ENCODE results near the gene ANKRD40CL.
"Not testable (repeated sequence)": the region's sequence is repeated elsewhere in the genome, so short reads cannot be mapped to it uniquely, and the experiment has no call there.

Gene ANKRD40CL

GRCh38 chr17:50731575-50732460 is 35.5 kb downstream of the ANKRD40CL start:
- peaks cover 43 to 55% of the 10 kb centered on the region in 2 donors for H3K4me1 Mint-ChIP-seq (ENCODE audit: low read depth in 2 of 2)
- peaks cover 21% of the 10 kb centered on the region for H3K36me3 Mint-ChIP-seq (ENCODE audit: insufficient read depth)
- H3K27ac Mint-ChIP-seq, result peak overlapping the region; percentile 75 to 83
- DNase-seq, result peak in 1 of 3 experiments; percentile 9
- H3K4me3 Mint-ChIP-seq, result peak overlapping the region; percentile 40 to 62
- no peaks in the 10 kb centered on the region for H3K27me3 Mint-ChIP-seq
- peak; percentile 64 for ATAC-seq (replicated peaks)
- no peaks in the 10 kb centered on the region for H3K9me3 Mint-ChIP-seq

DNA sequence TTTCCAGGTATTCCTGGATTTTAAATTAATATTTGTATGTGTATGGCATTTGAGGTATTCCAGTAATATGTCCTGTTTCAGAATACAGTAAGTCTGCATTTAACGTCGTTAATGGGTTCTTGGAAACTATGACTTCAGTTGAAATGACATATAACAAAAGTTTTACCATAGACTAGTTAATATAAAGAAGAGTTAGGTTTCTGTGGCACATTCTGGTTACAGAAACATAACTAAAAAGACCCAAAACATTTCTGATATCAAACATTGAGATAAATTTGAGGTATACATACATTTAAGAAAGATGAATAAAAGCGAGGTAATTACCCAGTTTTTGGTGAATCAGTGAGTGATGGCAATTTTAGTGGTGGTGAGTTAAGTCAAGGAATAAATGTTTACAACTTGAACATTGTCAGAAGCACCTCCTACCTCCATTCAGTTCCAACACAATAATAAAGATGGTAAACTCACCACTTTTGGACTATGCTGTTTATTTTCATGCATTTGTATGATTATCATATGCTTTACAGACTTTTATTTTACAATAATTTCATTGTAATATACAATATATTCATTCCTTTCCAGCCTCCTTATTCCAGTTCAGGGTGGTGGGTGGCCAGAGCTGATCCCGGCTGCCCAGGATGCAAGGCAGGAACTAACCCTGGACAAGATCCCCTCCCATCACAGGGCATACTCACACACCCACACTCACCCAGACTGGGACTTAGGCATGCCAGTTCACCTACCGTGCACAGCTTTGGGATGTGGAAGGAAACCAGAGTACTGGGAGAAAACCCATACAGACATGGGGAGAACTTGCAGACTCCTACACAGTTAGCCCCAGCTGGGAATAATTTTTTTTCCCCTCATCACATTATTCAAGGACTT is 38.2 kb downstream of the ANKRD40CL start:
- no peak for DNase-seq
- Mint-ChIP-seq H3K4me1 (ENCODE audit: low read depth in 2 of 2) (peaks cover 44 to 50% of the 10 kb centered on the region in 2 donors), H3K27ac (no peak overlapping the region), H3K27me3 (no peaks in the 10 kb centered on the region), H3K9me3 (no peaks in the 10 kb centered on the region), H3K4me3 (peak overlapping the region; percentile 53 to 58), H3K36me3 (ENCODE audit: insufficient read depth) (peaks cover 26% of the 10 kb centered on the region)
- ATAC-seq (replicated peaks), result no peak

DNA sequence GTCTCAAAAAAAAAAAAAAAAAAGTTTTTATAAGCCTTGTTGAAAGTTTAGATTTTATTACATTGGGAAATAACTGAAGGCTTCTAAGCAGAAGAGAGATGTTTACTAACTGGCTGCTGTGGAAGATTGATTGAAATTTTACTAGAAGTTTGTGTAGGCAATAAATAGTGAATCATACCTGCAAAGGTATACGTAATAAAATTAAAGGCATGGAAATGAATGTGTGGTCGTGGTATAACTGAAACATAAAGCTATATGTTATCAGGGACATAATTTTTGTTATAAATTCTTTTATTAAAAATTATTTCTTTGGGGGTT is 39.2 kb downstream of the ANKRD40CL start:
- H3K27me3 Mint-ChIP-seq, result no peaks in the 10 kb centered on the region
- H3K27ac Mint-ChIP-seq, result peak overlapping the region in 1 of 2 donors; percentile 73
- peaks cover 29% of the 10 kb centered on the region for H3K36me3 Mint-ChIP-seq (ENCODE audit: insufficient read depth)
- no peaks in the 10 kb centered on the region for H3K9me3 Mint-ChIP-seq
- DNase-seq, result no peak
- H3K4me1 Mint-ChIP-seq (ENCODE audit: low read depth in 2 of 2), result peaks cover 42 to 50% of the 10 kb centered on the region in 2 donors
- no peak for ATAC-seq (replicated peaks)
- H3K4me3 Mint-ChIP-seq, result peak overlapping the region; percentile 53 to 56

GRCh38 chr17:50725769-50726655 is 41.3 kb downstream of the ANKRD40CL start:
- Mint-ChIP-seq H3K9me3 (no peaks in the 10 kb centered on the region), H3K27ac (peak overlapping the region in 1 of 2 donors; percentile 73), H3K27me3 (no peaks in the 10 kb centered on the region), H3K4me3 (peak overlapping the region; percentile 50), H3K36me3 (ENCODE audit: insufficient read depth) (peaks cover 31% of the 10 kb centered on the region), H3K4me1 (ENCODE audit: low read depth in 2 of 2) (peaks cover 43 to 47% of the 10 kb centered on the region in 2 donors)
- no peak for ATAC-seq (replicated peaks)
- DNase-seq, result no peak

DNA sequence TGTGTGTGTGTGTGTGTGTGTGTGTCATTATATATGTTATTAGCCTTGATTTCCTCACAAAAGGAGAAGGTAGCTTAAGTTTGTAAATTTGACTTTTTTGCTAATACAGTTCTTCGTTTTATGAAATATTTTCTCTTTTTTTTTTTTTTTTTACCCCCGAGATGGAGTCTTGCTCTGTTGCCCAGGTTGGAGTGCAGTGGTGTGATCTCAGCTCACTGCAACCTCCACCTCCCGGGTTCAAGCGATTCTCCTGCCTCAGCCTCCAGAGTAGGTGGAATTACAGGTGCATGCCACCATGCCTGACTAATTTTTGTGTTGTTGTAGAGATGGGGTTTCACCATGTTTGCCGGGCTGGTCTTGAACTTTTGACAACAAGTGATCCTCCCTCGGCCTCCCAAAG is 42.7 kb downstream of the ANKRD40CL start:
- H3K4me1 Mint-ChIP-seq (ENCODE audit: low read depth in 2 of 2), result peaks cover 42 to 58% of the 10 kb centered on the region in 2 donors
- peak overlapping the region; percentile 23 to 59 for H3K4me3 Mint-ChIP-seq
- H3K36me3 Mint-ChIP-seq (ENCODE audit: insufficient read depth), result peaks cover 35% of the 10 kb centered on the region
- not testable (repeated sequence) for H3K27me3 Mint-ChIP-seq; H3K27ac Mint-ChIP-seq; ATAC-seq (replicated peaks); DNase-seq; H3K9me3 Mint-ChIP-seq

- DNase-seq (no peak), ATAC-seq (replicated peaks) (no peak)
- no peaks in the 10 kb centered on the region for H3K9me3 Mint-ChIP-seq
- H3K4me1 Mint-ChIP-seq (ENCODE audit: low read depth in 2 of 2), result peaks cover 40 to 46% of the 10 kb centered on the region in 2 donors
- no peaks in the 10 kb centered on the region for H3K27me3 Mint-ChIP-seq
- peak overlapping the region in 1 of 2 donors; percentile 16 for H3K27ac Mint-ChIP-seq
- H3K36me3 Mint-ChIP-seq (ENCODE audit: insufficient read depth), result peaks cover 48% of the 10 kb centered on the region
- H3K4me3 Mint-ChIP-seq, result peak overlapping the region; percentile 96 to 98
Observed at GRCh38 chr17:50722746-50723145, 44.6 kb downstream of the ANKRD40CL start.

- no peak for DNase-seq
- Mint-ChIP-seq H3K27me3 (no peaks in the 10 kb centered on the region), H3K4me3 (peak overlapping the region; percentile 96 to 98), H3K36me3 (ENCODE audit: insufficient read depth) (peaks cover 41% of the 10 kb centered on the region), H3K4me1 (ENCODE audit: low read depth in 2 of 2) (peaks cover 32% of the 10 kb centered on the region in 2 donors), H3K27ac (peak overlapping the region; percentile 97), H3K9me3 (no peaks in the 10 kb centered on the region)
- peak; percentile 12 for ATAC-seq (replicated peaks)
Observed at GRCh38 chr17:50721194-50722010, 45.9 kb downstream of the ANKRD40CL start.

DNA sequence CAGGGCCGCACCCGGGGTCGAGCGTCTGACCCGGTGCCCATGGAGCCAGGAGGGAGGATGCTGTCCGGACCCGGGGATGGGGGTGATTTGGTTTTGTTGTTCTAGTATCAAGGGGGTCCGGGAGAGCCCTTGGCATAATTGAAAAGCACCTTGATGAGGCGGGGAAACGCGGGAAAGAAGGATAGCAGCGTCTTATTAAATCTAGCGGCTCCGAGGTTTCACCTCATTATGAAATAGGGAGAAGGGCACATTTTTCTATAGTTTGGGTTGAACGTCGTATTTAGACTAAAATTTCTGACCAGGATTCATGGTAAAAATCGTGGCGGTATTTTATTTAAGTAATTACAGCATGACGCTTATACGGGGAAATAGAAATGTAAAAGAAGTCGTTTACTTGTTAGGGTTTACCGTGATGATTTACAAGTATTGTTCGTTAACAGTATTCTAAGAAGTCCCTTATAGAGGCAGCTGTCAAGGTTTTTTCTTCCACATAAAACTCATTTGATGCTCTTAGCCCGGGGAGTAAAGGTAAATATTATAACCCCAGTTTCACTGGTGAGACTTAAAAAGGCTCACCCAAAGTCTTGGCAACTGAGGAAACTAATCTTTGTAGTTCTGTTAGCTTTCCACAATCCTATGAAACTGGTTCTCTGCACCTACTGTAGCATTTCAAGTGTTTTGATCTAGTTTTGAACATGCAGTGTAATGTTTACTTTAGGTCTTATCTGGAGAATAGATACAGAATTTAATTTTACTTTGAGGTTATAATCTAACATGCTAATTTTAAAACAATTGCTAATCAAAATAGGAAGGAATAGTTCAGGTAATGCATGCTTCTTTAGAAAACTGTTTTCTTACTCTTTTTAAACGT is 47.2 kb downstream of the ANKRD40CL start:
- Mint-ChIP-seq H3K4me3 (peak overlapping the region; percentile 96 to 98), H3K4me1 (ENCODE audit: low read depth in 2 of 2) (peaks cover 26 to 27% of the 10 kb centered on the region in 2 donors), H3K27me3 (no peaks in the 10 kb centered on the region), H3K36me3 (ENCODE audit: insufficient read depth) (peaks cover 34% of the 10 kb centered on the region), H3K9me3 (no peaks in the 10 kb centered on the region), H3K27ac (peak overlapping the region; percentile 97)
- DNase-seq (no peak), ATAC-seq (replicated peaks) (no peak)

DNA sequence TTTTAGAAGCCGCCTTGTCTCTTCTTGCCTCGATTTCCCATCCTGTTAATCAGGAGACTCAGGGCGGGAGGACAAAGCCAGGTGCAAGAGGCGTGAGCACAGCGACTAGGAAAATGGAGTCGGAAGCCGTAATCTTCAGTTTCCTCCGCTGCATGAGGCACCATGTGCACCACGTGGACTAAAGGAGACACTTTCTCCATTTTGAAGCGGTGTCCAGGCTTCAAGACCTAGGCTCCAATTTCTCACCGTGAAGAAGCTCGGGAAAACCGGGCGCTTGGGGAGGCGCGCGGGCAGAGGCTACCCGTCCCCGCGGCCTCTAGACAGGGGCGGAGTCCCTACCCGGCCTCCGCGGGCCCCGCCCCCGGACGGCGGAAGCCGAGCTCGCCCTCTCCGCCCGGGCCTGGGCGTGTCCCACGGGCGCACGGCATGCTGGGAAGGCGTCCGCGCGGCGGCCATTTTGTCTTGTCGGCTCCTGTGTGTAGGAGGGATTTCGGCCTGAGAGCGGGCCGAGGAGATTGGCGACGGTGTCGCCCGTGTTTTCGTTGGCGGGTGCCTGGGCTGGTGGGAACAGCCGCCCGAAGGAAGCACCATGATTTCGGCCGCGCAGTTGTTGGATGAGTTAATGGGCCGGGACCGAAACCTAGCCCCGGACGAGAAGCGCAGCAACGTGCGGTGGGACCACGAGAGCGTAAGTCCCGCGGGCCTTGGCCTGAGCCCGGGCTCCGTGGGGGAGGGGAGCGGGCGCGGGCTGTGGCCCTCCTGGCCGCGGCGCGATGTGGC is 48.0 kb downstream of the ANKRD40CL start, which contains the start of gene LUC7L3:
LUC7L3 (plus strand) TSS at position 460 of the 780 bp plus-strand sequence; CDS start at position 590, 130 bp downstream.
- peak; percentile 88 to 94 (median 91) for DNase-seq
- peaks cover 33% of the 10 kb centered on the region for H3K36me3 Mint-ChIP-seq (ENCODE audit: insufficient read depth)
- H3K4me3 Mint-ChIP-seq, result peak within 1 kb of the TSS; percentile 96 to 98
- ATAC-seq (replicated peaks), result peak; percentile 94
- peak within 1 kb of the TSS; percentile 97 for H3K27ac Mint-ChIP-seq
- no peaks in the 10 kb centered on the region for H3K9me3 Mint-ChIP-seq
- no peaks in the 10 kb centered on the region for H3K27me3 Mint-ChIP-seq
- peaks cover 20 to 27% of the 10 kb centered on the region in 2 donors for H3K4me1 Mint-ChIP-seq (ENCODE audit: low read depth in 2 of 2)

DNA sequence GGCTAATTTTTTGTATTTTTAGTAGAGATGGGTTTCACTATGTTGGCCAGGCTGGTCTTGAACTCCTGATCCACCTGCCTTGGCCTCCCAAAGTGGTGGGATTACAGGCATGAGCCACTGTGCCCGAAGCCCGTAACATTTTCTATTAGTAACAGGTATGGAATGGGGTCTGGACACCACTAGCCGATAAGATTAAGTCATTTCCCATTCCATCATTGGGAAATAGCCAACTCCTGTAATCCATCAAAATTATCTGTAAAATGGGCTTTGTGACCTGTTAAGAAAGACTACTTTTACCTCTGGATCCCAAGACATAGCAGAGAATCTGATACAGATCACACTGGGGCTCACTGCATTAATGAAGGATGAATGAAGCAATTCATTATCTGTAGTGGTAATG is 51.8 kb downstream of the ANKRD40CL start:
- Mint-ChIP-seq H3K36me3 (ENCODE audit: insufficient read depth) (peaks cover 19% of the 10 kb centered on the region), H3K4me1 (ENCODE audit: low read depth in 2 of 2) (peaks cover 5 to 9% of the 10 kb centered on the region in 2 donors), H3K4me3 (no peak overlapping the region), H3K27ac (no peak overlapping the region), H3K27me3 (no peaks in the 10 kb centered on the region), H3K9me3 (no peaks in the 10 kb centered on the region)
- DNase-seq, result no peak
- no peak for ATAC-seq (replicated peaks)

GRCh38 chr17:50712641-50713040 is 54.7 kb downstream of the ANKRD40CL start:
- ATAC-seq (replicated peaks) (no peak), DNase-seq (no peak)
- H3K27ac Mint-ChIP-seq, result peak overlapping the region in 1 of 2 donors; percentile 16
- no peak overlapping the region for H3K4me3 Mint-ChIP-seq
- H3K27me3 Mint-ChIP-seq, result no peaks in the 10 kb centered on the region
- H3K36me3 Mint-ChIP-seq (ENCODE audit: insufficient read depth), result peaks cover 14% of the 10 kb centered on the region
- peaks cover 8 to 17% of the 10 kb centered on the region in 2 donors for H3K4me1 Mint-ChIP-seq (ENCODE audit: low read depth in 2 of 2)
- H3K9me3 Mint-ChIP-seq, result no peaks in the 10 kb centered on the region

All from effector memory CD8-positive, alpha-beta T cell (primary cell).